Measurements from ENCODE around the gene PIK3R5.

DNA sequence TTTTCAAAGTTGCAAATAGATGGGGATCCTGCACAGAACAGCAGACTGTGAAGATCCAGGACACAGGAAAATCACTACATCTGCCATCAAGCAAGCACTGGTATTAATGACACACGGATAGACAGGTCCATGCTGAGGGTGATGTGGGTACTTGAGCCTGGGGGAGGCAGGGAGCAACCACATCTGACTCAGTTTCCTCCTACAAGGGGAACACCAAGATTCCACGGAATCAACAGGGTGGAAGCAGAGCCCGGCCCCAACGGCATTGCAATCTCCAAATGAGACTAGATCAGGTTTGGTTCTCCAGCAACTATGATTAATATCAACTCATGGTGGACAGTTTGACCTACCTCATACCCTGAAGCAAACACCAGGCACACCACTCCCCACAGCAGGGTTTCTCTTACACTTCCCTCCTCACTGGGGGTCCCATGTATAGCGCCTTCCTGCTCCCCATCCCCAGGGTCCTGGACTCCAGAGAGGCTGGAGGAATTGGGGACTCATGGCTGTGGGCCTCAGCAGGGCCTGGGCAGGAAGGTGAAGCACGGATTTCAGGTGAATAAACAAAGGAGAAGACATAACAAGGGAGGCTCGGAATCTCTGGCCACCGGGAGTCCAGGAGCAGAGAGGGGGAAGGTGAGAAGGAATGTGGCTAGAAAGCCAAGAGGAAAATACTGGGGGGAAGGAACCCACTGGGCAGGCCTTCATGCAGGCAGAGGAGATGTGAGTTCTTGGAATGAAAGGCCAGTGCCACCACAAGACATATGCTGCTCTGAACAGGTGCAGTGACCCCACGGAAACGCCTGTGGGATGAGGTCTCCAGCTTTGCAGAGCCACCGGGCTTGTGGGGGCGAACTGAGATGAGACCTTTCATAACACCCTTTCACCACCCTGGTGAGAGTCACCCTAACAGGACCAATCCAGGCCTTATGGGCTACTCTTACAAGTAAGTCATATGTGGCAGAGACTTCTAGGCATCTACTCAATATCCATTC, 68.6 kb downstream of the PIK3R5 start:
- TF ChIP-seq, protein P1, sequence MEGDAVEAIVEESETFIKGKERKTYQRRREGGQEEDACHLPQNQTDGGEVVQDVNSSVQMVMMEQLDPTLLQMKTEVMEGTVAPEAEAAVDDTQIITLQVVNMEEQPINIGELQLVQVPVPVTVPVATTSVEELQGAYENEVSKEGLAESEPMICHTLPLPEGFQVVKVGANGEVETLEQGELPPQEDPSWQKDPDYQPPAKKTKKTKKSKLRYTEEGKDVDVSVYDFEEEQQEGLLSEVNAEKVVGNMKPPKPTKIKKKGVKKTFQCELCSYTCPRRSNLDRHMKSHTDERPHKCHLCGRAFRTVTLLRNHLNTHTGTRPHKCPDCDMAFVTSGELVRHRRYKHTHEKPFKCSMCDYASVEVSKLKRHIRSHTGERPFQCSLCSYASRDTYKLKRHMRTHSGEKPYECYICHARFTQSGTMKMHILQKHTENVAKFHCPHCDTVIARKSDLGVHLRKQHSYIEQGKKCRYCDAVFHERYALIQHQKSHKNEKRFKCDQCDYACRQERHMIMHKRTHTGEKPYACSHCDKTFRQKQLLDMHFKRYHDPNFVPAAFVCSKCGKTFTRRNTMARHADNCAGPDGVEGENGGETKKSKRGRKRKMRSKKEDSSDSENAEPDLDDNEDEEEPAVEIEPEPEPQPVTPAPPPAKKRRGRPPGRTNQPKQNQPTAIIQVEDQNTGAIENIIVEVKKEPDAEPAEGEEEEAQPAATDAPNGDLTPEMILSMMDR (conservative IDR thresholded peaks at IDR 0.05; ENCODE audit: low read depth, low read length) = no peak
- no peak for TF ChIP-seq EZH2 (IDR thresholded peaks at IDR 0.05; ENCODE audit: borderline replicate concordance, low read depth, low read length, poor library complexity, severe bottlenecking)

Data from A673 (cell line).